HG02642 (cell line): ENCODE measurements around the gene KCNMA1.

ENCODE experiments used
- ATAC-seq: cut with Tn5 transposase; IDR thresholded peaks from one replicate; pipeline ENCODE4 v1.9.1; 2021; ENCODE audit warnings: mild to moderate bottlenecking; ENCODE audit not compliant: unreplicated experiment, poor library complexity

The KCNMA1 gene

DNA sequence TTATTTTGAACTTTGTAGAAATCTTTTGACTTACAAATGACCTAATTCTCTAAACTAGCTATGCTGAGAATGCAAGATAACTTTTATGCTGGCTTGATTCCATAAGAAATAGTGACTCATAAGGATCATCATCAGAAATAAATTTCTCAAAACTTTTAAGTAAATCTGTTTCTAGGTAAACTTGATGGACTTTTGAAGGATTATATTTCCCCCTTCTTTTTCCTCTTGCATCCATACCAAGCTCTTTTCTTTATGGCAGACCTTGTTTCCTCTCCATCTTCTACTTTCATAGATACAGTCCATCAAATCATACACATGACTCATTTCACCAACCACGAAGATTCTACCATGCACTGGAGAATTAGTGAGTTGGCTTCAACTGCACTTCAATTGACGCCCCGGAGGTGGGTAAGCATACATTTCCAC lies 336.3 kb downstream of the KCNMA1 start:
- no peak for ATAC-seq

DNA sequence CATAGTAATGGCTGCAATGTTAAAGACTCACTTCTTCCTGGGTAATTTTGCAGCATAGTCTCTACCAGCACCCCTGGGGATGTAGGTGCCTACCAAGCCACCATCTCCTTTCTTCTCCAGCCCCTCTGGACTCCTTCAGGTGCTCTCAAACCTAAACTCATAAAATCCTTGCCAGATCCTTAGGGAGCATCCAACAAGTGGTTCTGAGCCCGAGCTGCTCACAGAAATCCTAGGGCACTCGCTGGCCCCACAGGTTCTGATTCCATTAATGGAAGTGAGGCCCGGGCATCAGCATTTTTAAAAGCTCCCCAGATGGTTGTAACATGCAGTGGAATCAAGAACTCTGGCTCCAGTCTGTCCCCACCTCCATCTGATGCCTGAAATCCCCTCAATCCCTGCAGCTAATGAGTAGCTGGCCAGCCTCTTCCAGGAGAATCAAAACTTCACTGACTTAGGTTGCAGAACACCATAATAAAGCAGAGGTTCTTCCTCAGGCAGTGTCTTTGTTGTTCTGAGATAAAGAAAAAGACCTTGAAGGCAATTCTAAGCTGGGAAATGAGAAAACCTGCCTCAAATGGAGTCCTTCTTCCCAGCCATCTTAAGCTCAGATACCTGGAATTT lies 336.8 kb downstream of the KCNMA1 start:
- ATAC-seq = no peak

DNA sequence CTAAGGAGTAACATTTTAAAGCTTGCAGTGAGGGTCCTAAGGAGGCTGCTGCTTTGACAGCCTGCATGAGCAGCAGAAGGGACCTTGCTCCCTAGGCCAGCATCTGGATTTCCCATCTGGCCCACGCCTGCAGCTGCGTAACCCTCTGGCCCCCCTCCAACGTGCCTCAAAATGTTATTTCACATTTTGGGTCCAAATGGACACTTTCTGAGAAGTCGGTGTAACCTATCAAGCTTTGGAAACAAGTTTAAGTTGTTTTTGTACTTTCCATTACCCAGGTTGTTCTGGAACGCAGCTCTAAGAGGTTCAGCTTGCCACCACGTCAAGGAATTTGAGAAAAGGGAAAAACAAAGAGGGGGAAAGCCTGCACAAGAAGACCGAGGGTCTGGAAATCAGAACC lies 338.3 kb downstream of the KCNMA1 start:
- no peak for ATAC-seq

DNA sequence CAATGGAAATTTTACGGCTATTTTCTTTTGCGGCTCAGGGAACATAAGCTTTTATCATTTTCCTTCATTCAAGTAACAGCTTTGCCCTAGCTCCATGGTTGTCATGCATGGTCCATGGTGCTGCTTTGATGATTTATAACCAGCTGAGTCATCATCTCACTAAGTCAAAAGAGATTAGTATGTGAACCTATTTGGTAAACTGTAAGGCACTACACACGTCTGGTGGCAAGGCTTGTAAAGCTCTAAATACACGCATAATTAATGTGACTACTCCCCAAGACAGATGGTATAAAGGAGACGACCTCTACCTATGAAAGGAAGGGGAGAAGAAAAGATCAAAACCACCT lies 340.2 kb downstream of the KCNMA1 start:
- ATAC-seq = no peak

DNA sequence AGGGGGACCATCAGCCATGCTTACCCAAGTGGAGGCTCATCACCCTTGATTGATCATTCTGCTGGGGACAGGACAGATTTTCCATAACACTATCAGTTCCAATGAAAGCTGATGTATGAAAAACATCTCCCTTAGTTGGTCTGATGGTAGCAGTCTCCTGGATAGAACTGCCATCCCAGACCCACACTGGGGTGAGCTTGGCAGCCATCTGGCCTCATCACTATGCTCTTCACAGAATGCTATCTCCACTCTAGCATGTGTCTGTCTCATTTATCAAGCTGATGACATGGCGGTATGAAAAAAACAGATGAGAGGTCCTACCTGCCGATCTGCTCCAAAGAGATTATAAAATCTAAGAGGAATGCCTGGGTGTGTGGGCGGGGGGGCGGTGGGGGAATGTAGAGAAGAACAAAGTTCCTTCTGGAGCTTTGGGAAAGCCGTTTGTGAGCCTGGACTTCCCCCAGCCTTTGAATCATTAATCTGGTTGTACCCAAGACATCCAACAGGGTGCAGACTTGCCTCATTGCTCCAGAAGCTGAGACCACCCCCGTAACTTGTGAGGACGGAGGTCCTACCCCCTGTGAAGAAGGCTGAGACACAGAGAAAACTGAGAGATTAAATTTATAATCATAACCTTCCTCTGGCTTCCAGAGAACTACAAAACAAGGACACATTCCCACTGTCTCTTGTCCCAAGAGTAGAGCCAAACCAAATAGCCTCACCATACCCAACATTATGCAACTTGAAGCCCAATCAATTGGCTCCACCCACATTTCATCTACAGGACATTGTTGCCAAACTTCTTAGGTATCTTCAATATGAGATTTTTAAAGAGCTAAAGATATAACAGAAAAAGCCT lies 340.8 kb downstream of the KCNMA1 start:
- ATAC-seq = no peak

DNA sequence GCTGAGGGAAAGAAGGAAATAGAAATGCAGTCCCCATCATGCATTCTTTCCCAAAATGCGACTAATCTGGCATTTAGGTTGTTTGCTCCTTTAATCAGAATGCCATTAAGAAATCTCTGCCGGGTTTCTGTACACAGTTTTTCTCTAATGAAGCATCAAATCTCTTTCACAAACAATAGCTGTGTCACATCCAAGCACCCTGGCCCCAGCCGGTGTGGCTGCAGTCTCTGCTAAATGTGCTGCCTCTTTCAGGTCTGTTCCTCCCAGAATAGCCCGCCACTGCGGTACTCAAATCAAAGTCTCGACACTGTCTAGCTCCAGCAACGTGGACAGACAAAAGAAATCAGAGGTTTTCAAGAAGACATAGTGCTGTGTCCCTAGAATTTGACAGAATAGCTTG lies 343.8 kb downstream of the KCNMA1 start:
- no peak for ATAC-seq

DNA sequence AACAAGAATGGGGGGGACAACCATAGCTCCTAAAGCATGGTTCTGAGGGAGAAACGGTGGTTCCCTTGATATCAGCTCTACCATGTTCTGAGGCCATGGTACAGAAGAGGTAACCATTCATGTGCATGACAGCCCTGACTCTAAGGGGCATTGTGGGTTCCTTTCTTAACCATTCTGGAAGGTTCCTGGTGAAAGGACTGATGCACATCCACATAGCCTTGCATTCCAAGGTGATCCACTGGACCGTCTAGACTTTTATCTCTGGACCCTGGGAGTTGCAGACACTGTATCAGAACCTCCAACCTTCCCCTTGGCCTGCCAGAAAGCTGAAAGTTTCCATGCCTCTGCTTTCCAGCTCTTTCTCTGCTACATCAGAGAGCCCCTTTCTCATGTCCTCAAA lies 344.3 kb downstream of the KCNMA1 start:
- no peak for ATAC-seq

DNA sequence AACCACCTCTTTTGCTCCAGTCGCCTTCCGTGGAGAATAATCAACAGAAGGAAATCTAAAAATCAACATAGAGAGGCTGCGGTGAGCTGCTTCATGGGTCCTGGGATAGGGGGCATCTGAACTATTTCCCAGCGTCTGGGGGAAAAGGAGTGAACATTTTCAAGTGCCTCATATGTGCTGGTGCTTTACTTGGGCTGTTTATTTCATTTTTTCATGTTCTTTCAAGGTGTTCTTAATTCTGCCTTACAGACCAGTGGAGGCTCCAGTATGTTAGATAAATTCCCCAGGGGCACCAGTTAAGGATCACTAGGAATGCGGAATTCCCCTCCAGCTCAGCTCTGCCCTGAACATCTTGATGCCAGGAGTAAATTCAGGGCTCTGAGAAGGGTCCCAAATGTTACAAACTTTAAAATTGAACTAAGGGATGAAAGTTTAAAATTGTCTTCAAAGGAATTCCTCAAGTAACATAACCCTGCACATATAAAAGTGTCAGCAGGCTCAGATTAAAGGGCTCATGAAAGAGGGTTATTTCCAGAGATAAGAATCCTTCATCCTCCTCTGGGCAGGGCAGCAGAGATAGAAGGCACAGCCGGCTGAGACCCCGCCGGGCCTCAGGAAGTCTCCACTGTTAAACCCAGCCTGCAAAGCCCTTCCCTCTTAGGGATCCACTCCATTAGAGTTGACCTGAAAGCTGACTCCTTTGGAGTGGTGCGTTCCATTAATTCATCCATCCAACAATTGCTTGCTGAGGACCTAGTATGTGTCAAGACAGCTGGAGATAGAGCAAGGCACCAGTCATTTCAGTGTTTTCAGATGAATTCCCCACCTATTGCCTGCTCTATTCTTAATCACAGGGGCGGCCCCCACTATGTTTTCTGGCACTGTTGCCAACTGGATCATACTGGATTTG lies 345.8 kb downstream of the KCNMA1 start:
- no peak for ATAC-seq

DNA sequence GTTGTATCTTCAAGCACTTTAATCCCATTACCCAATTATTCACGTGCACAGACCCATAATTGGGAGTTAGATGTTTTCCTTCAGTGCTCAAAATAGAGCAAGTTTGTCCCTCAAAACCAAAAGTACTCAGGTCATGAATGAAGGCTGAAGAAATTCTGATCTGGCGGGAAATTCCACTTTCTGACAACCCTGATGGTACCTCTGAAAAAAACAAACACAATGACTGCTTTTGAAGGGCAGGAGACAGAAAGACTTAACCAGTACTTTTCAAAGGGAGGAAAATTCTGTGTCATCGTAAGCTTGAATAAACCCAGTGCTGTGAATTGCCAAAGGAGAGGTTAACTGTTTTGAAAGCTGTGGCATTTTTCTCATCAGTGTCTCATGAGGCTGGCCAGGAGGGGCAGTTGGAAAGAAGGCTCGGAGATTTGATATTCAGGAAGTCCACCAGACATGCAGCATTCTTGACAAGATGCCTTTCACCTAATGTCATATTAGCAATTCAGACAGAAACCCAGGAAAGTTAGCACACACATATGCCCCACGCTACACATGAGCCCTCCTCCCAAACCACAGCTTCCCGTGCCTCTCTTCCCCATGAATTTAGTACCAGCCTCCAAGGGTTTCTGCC lies 347.0 kb downstream of the KCNMA1 start:
- ATAC-seq = no peak

DNA sequence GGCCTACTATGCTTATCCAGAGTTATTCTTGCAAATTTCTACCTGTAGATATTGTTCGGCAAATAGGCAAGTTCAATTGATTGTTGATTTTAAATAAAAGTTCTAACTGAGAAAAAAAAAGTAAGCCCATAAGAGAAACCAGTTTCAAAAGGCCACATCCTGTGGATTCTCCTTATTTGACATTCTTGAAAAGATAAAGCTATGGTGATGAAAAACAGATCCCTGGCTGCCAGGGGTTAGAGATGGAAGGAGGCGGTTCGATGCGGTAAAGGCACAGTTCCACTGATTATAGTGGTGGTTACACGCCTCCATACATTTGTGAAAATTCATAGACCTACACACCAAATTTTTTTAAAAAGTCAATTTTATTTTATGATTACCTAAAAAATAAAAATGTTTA lies 347.8 kb downstream of the KCNMA1 start:
- no peak for ATAC-seq

DNA sequence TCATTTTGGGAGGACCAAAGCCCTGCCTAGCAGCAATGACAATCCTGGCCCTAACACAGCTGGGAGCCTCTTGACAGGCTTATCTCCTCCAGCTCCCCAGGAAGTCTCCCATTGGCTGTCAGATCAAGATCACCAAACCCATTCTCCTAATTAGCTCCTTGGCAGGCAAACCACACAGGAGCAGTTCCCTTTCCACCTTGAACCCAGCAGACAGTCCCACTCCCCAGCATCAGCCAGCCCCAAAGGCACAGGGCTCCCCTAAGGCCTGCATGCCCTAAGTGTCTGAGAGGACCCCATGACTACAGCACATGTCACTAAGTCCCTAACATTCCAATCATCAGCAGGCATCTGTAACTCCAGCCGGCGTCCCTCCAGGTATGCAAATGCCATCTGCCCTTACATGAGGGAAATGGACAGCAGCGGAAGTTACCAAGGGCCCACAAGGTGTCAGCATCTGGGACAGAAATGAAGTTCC lies 348.5 kb downstream of the KCNMA1 start:
- no peak for ATAC-seq

DNA sequence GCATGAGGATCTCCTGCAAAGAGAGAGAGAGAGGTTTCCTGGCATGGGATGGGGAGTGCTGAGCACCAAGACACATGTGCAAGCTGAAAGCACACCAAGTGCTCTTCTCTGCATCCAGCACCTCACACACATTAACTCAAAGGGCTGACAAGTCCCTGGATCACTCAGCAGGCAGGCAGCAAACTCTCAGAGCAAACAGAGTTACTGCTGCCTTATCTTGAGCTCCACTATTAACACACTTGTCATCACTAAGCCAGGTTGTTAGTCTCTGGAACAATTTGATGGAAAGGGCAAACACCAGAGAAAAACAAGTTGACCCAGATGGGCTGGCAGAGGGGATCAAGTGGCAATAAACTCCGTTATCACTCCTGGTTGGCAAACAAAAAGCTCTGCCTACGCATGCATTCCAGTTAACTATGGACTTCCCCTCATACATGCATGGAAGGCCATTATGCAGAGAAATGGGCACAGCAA lies 349.9 kb downstream of the KCNMA1 start:
- no peak for ATAC-seq

DNA sequence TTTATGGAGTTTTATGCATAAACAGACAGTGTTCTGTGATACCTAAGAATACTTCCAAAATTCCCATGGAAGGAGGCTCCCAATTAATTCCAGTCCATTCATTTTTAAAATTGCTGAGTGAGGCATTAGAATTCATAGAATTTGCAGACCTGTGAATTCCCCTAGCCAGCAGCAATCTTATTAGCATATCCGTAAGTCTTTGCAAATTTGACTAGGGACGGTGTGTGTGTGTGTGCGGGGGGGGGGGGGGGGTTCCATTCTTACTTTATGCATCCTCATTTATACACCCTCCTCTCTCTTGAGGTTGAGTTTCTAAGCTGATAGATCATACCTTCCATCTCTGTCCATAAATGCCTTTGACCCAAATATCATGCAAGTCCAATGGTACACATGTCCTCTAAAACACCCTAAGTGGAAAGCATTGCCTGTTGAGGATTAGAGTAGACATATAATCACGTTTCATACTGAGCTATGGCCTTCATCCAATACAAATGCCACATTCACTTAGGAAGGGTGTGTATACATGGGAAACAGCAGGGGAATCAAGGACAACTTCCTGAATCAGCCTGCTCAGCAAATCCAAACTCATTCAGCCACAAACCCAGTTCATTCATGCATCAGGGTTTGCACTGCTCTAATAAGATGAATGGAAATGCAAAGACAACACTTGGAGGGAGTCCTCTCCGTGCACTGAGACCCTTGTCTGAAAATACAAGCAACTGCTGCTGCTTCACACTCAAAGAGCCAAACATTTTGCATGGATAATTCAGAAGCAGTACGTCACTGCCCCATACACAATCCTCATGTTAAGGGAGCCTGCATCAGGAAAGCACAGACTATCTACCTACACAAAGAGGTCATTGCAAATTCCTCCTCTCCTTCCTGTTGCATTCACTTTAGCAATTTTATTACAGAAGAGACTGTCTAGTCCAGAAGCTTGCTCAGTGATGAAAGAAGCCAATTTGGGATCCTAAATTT lies 350.8 kb downstream of the KCNMA1 start:
- ATAC-seq = no peak

DNA sequence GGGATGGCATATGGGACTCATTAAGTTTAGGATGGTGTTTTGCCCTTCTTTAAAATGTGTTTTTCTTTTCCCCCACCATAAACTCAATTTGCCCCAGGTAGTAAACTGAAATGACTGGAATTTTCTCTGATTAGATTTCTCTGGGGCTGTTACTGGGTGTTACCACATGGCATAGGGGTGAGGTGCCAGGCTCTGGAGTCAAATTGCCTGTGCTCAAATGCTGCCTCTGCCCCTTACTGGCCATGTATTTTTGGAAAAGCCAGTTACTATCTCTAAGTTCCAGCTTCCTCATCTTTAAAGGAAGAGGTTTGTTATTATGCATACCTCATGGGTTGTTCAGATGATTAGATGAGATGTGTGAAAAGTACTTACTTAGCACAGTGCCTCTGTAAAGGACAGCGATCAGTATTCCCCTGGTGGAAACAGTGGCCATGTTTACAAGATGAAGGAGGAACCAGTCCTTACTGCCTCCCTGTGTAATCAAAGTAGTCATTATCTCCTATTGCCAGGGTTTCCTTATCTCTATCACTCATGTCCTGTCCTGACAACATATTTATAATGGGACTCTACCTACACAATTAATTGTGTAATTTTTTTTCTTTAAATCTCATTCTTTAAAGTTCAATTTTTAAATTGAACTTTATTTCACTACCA lies 352.0 kb downstream of the KCNMA1 start:
- no peak for ATAC-seq

DNA sequence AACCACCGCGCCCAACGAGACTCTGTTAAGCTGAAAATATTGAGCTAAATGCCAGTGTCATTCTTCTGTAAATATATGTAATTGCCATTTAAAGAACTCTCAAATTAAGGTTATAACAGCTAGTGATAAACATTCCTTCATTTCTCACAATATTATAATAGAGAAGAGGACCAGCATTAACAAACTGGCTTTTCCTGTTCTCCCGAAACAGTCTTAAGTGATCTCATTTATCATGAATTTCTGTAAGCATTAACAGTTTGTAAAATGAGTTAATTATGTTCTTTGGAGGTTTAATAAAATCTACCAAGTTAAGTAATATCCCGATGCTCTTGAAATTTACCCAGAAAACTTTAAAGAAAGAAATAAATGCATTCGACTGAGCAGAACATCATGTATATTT lies 352.8 kb downstream of the KCNMA1 start:
- no peak for ATAC-seq

DNA sequence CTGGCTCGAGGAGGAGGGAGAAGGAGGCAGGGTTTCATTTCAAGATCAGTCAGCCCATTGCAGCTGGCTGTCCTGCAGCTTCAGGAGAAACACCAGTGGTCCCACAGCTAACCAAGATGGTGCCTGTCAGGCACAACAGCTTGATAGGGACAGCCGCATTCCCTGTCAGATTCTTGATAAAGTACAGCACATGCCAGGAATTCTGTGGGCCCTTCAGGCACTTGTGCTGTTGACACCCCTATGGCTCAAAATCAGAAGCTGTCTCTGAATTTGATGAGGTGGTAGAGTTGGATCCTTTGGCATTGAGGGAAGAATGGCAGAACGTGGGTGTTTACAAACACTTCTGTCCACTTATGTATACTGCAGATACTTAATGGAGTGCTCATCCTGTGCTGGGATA lies 354.3 kb downstream of the KCNMA1 start:
- no peak for ATAC-seq

DNA sequence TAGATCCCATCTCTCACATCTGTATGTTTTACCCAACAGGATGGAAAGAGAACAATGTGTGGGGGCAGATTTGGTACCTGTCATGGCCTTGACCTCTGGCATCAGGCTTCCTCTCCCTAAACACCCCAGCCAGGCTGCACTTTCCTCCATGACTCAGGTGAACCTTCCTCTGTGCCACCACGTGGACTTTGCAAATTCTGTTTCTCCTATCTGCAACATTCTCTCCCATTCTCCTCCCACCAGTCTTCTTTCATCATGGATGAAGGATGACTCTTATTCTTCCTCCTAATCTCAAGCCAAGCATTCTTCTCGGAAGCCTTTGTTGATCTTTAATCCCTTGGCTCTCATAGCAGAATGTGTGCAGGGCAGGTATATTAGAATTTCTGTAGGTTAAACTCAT lies 355.4 kb downstream of the KCNMA1 start:
- ATAC-seq = no peak

DNA sequence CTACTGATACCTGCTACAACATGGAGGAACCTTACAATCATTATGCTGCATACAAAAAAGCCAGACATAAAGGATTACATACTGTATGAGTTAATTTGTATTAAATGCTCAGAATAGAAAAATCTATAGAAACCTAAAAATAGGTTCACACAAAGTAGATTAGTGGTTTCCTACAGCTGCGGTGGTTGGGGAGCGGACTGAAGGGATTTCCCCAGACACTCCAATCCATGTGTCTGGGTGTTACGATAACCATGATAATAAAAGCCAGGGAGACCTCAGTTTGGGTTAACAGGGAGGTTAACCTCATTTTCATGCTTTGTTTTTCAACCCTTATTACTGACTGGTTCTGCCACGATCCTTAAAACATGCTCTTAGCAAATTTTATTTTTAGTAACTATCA lies 355.9 kb downstream of the KCNMA1 start:
- ATAC-seq = no peak

DNA sequence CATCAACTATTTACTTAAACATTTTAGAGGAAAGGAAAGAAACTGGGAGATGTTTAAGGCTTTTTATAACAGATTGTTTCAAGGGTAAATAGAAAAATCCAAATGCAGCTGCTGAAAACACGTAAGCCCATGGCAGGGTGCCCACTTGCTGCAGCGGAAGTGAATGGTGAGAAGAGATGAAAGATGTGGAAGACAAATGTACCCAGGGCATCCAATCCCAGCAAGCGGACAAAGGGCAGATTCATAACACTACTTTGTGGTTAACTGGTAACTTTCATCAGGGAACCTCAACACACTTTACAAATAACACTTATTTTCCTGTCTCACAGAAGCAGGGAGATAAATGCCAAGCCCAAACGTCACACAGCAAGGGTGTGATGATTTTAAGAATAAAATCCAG lies 358.4 kb downstream of the KCNMA1 start:
- no peak for ATAC-seq
